ENCODE results near the gene PTOV1. TPM values are rescaled to one million over a fixed set of nuclear protein-coding genes. Genes with fewer than 3 reads are reported as not detected.

The PTOV1 gene
- total and polyA plus RNA-seq, 10 of the 15 experiments (the other 5 are each of a cell fraction or from before 2014, with no cell fraction given) = 3.2 to 83.5 (median 22.3) TPM

DNA sequence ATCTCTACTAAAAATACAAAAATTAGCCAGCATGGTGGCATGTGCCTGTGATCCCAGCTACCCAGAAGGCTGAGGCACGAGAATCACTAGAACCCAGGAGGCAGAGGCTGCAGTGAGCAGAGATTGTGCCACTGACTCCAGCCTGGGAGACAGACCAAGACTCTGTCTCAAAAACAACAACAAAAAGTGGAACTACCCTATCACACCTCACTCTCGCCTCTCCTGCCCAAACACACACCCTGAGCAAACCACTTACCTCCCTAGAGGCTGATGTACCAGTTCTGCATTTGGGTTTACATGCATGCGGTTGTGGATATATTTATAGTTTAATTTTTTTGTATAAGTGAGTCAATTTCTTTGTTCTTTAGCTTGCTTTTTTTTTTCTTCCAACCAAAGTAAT, 7.7 kb upstream of the PTOV1 start (continued):
- TF ChIP-seq TAF1 (IDR thresholded peaks at IDR 0.05; ENCODE audit: borderline replicate concordance, low read depth, low read length) (no peak), TBL1XR1 (IDR thresholded peaks at IDR 0.05; ENCODE audit: low read depth, low read length) (no peak), E4F1 (IDR thresholded peaks at IDR 0.05; ENCODE audit: borderline replicate concordance, partially characterized antibody) (no peak), TCF3 (IDR thresholded peaks at IDR 0.05; ENCODE audit: borderline replicate concordance, insufficient read depth, low read depth, low read length) (no peak), REST (IDR thresholded peaks at IDR 0.05; ENCODE audit: low read depth, low read length) (no peak), WRNIP1 (IDR thresholded peaks at IDR 0.05; ENCODE audit: borderline replicate concordance, low read depth, low read length) (no peak), IRF4 (IDR thresholded peaks at IDR 0.05; ENCODE audit: low read depth, low read length) (no peak), STAT3 (IDR thresholded peaks at IDR 0.05; ENCODE audit: low read depth, low read length) (no peak), ZNF622 (IDR thresholded peaks at IDR 0.05) (no peak), NFYB (IDR thresholded peaks at IDR 0.05; ENCODE audit: insufficient read depth, low read depth, low read length) (no peak), SUPT20H (IDR thresholded peaks at IDR 0.05; ENCODE audit: borderline replicate concordance, control insufficient read depth, low read depth, low read length) (no peak), HCFC1 (IDR thresholded peaks at IDR 0.05; ENCODE audit: low read length) (no peak), CREB1 (IDR thresholded peaks at IDR 0.05; ENCODE audit: low read depth) (no peak), FOS (IDR thresholded peaks at IDR 0.05; ENCODE audit: borderline replicate concordance, extremely low read depth, insufficient read length) (no peak), ZSCAN29 (IDR thresholded peaks at IDR 0.05) (no peak)
- TF ChIP-seq, protein P1, sequence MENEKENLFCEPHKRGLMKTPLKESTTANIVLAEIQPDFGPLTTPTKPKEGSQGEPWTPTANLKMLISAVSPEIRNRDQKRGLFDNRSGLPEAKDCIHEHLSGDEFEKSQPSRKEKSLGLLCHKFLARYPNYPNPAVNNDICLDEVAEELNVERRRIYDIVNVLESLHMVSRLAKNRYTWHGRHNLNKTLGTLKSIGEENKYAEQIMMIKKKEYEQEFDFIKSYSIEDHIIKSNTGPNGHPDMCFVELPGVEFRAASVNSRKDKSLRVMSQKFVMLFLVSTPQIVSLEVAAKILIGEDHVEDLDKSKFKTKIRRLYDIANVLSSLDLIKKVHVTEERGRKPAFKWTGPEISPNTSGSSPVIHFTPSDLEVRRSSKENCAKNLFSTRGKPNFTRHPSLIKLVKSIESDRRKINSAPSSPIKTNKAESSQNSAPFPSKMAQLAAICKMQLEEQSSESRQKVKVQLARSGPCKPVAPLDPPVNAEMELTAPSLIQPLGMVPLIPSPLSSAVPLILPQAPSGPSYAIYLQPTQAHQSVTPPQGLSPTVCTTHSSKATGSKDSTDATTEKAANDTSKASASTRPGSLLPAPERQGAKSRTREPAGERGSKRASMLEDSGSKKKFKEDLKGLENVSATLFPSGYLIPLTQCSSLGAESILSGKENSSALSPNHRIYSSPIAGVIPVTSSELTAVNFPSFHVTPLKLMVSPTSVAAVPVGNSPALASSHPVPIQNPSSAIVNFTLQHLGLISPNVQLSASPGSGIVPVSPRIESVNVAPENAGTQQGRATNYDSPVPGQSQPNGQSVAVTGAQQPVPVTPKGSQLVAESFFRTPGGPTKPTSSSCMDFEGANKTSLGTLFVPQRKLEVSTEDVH (IDR thresholded peaks at IDR 0.05; ENCODE audit: low read depth, partially characterized antibody) = no peak
- TF ChIP-seq, protein P2, sequence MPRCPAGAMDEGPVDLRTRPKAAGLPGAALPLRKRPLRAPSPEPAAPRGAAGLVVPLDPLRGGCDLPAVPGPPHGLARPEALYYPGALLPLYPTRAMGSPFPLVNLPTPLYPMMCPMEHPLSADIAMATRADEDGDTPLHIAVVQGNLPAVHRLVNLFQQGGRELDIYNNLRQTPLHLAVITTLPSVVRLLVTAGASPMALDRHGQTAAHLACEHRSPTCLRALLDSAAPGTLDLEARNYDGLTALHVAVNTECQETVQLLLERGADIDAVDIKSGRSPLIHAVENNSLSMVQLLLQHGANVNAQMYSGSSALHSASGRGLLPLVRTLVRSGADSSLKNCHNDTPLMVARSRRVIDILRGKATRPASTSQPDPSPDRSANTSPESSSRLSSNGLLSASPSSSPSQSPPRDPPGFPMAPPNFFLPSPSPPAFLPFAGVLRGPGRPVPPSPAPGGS (IDR thresholded peaks at IDR 0.05; ENCODE audit: borderline replicate concordance, insufficient read depth, low read depth, low read length, poor library complexity, severe bottlenecking) = no peak

Data from GM12878 (cell line).